ENCODE data around the gene RNASEH2A.

GRCh38 chr19:12843328-12843727 is 36.9 kb downstream of the RNASEH2A start:
- TF ChIP-seq CTCF (IDR thresholded peaks at IDR 0.05) (no peak), POLR2A (IDR thresholded peaks at IDR 0.05) (no peak)
